HCT116 (cell line): ENCODE results near the gene PLXDC1. TPM values are rescaled to one million over a fixed set of nuclear protein-coding genes. Genes with fewer than 3 reads are reported as not detected.

Source experiments
- ATAC-seq: fragments of 200-7000 bp; cut with Tn5 transposase; 2 replicates; pipeline ENCODE4 v1.9.1; 2020; ENCODE audit warnings: mild to moderate bottlenecking, moderate library complexity
- BruUV-seq: library from RNA; stranded (reverse); fragments of 400-500 nt; replicated peaks from 2 replicates; lab custom pipeline; 2021; lab: Mats Ljungman, UMichigan
- CTCF ChIA-PET: fragments of 300-600 bp; sonication (Branson Sonifier 250); formaldehyde crosslinking; loops from one replicate; lab custom pipeline; 2021; ENCODE audit warnings: antibody characterized with exemption; lab: Charles Lee
- POLR2A ChIA-PET: fragments of 300-600, 350-600 bp; sonication (Branson Sonifier 250); formaldehyde crosslinking; loops from one replicate; lab custom pipeline; 2021; ENCODE audit warnings: antibody characterized with exemption; lab: Charles Lee
- RAD21 ChIA-PET, 2 experiments: fragments of 300-600 bp; sonication (Branson Sonifier 250); formaldehyde crosslinking; loops; one replicate each; lab custom pipeline; 2023; ENCODE audit warnings: low total read pairs in 2 of 2; ENCODE audit not compliant: uncharacterized antibody in 2 of 2, unreplicated experiment in 2 of 2, low non-redundant PET in 1 of 2; lab: Charles Lee
- DNase-seq: peaks from one replicate; pipeline ENCODE4 v3.0.0-alpha.2; 2010; ENCODE audit warnings: low read depth, low spot score
- H2AFZ ChIP-seq: fragments of 200-600 bp; shearing (Covaris generic), sonication (generic); 2 replicates; pipeline ENCODE4 v1.6.1; 2017; ENCODE audit warnings: low read depth, mixed run types, mixed read lengths, antibody characterized with exemption, low read length; ENCODE audit not compliant: poor library complexity, severe bottlenecking
- H3K27ac ChIP-seq: 2 replicates; pipeline ENCODE4 v1.5.1; 2012; ENCODE audit warnings: low read depth, low read length
- H3K27me3 ChIP-seq: fragments of 200-600 bp; sonication (generic); 2 replicates; pipeline ENCODE4 v1.6.1; 2016; ENCODE audit warnings: mixed run types, low read length, mixed read lengths; ENCODE audit not compliant: insufficient read depth
- H3K36me3 ChIP-seq, 2 experiments: fragments of 200-500 bp in 1 of 2; fragments of 200-600 bp in 1 of 2; sonication (Bioruptor generic) in 1 of 2; sonication (generic) in 1 of 2; 2 replicates each; pipeline versions ENCODE4 v1.5.1 to v1.6.1; 2014 to 2016; ENCODE audit warnings: low read length in 2 of 2, inconsistent platforms in 1 of 2, mixed read lengths in 1 of 2, mixed run types in 1 of 2; ENCODE audit not compliant: insufficient read depth in 2 of 2, control insufficient read depth in 1 of 2
- H3K4me1 ChIP-seq, 2 experiments: fragments of 200-600 bp in 1 of 2; sonication (generic) in 1 of 2; 2 replicates each; pipeline versions ENCODE4 v1.5.1 to v1.6.1; 2012 to 2017; ENCODE audit warnings: low read length in 2 of 2, inconsistent platforms in 1 of 2, mild to moderate bottlenecking in 1 of 2, mixed read lengths in 1 of 2, mixed run types in 1 of 2, moderate library complexity in 1 of 2; ENCODE audit not compliant: insufficient read depth in 2 of 2, control insufficient read depth in 1 of 2
- H3K4me2 ChIP-seq: fragments of 200-600 bp; sonication (generic); 2 replicates; pipeline ENCODE4 v1.6.1; 2017; ENCODE audit warnings: mixed run types, low read length, mixed read lengths
- H3K4me3 ChIP-seq, 2 experiments: fragments of 200-600 bp in 1 of 2; sonication (generic) in 1 of 2; replicated peaks in 1 of 2; 2 replicates each; pipeline ENCODE4 v1.5.1; 2011 to 2016; ENCODE audit warnings: low read length in 2 of 2, control low read depth in 1 of 2, low read depth in 1 of 2, mild to moderate bottlenecking in 1 of 2, mixed read lengths in 1 of 2, mixed run types in 1 of 2
- H3K79me2 ChIP-seq: fragments of 200-600 bp; sonication (generic); 2 replicates; pipeline ENCODE4 v1.6.1; 2017; ENCODE audit warnings: mild to moderate bottlenecking, mixed run types, low read length, moderate library complexity, mixed read lengths; ENCODE audit not compliant: insufficient read depth
- H3K9ac ChIP-seq: fragments of 200-600 bp; sonication (generic); 2 replicates; pipeline ENCODE4 v1.6.1; 2016; ENCODE audit warnings: low read length, mixed read lengths
- H3K9me2 ChIP-seq: fragments of 200-600 bp; sonication (generic), shearing (Covaris generic); 2 replicates; pipeline ENCODE4 v1.6.1; 2017; ENCODE audit warnings: mixed run types, mild to moderate bottlenecking, moderate library complexity; ENCODE audit not compliant: insufficient read depth
- H3K9me3 ChIP-seq, 2 experiments: fragments of 200-500 bp in 1 of 2; fragments of 200-600 bp in 1 of 2; sonication (Bioruptor generic) in 1 of 2; sonication (generic) in 1 of 2; 2 replicates each; pipeline ENCODE4 v1.6.1; 2014 to 2017; ENCODE audit warnings: low read length in 2 of 2, mixed read lengths in 2 of 2, inconsistent platforms in 1 of 2, low read depth in 1 of 2, mild to moderate bottlenecking in 1 of 2, mixed run types in 1 of 2, moderate library complexity in 1 of 2; ENCODE audit not compliant: control insufficient read depth in 1 of 2, insufficient read depth in 1 of 2
- H4K20me1 ChIP-seq: fragments of 200-600 bp; sonication (generic), shearing (Covaris generic); 2 replicates; pipeline ENCODE4 v1.6.1; 2017; ENCODE audit warnings: mixed run types, mild to moderate bottlenecking, moderate library complexity; ENCODE audit not compliant: insufficient read depth
- CBX3 ChIP-seq: IDR thresholded peaks from 2 replicates; pipeline ENCODE4 v1.6.1; 2012; ENCODE audit warnings: low read depth
- CTCF ChIP-seq, 3 experiments: fragments of 200-600 bp in 1 of 3; sonication (generic) in 1 of 3; IDR thresholded peaks in 2 of 3; conservative IDR thresholded peaks in 1 of 3; 2 replicates each; pipeline ENCODE4 v1.5.1; 2012 to 2017; ENCODE audit warnings: low read depth in 2 of 3, low read length in 2 of 3, antibody characterized with exemption in 1 of 3, borderline replicate concordance in 1 of 3, control low read depth in 1 of 3, mild to moderate bottlenecking in 1 of 3, mixed read lengths in 1 of 3, mixed run types in 1 of 3, moderate library complexity in 1 of 3; ENCODE audit not compliant: insufficient read depth in 1 of 3
- EGR1 ChIP-seq: IDR thresholded peaks from 2 replicates; pipeline ENCODE4 v1.6.1; 2012; ENCODE audit warnings: low read depth
- EZH2 ChIP-seq: fragments of 200-600 bp; sonication (generic); IDR thresholded peaks from 2 replicates; pipeline ENCODE4 v1.6.1; 2017; ENCODE audit warnings: antibody characterized with exemption, mixed run types
- EZH2phosphoT487 ChIP-seq: fragments of 200-600 bp; IDR thresholded peaks from 2 replicates; pipeline ENCODE4 v1.6.1; 2018; ENCODE audit warnings: antibody characterized with exemption, borderline replicate concordance
- FOSL1 ChIP-seq: IDR thresholded peaks from 2 replicates; pipeline ENCODE4 v1.6.1; 2012; ENCODE audit warnings: low read depth
- JUND ChIP-seq: IDR thresholded peaks from 2 replicates; pipeline ENCODE4 v1.6.1; 2012
- MAX ChIP-seq: IDR thresholded peaks from 2 replicates; pipeline ENCODE4 v1.6.1; 2012
- POLR2A ChIP-seq: IDR thresholded peaks from 2 replicates; pipeline ENCODE4 v1.7.0; 2011; ENCODE audit warnings: borderline replicate concordance; ENCODE audit not compliant: insufficient read depth, insufficient read length; ENCODE audit errors: extremely low read depth
- POLR2AphosphoS5 ChIP-seq: IDR thresholded peaks from 2 replicates; pipeline ENCODE4 v1.6.1; 2011; ENCODE audit warnings: mild to moderate bottlenecking, low read depth, low read length, moderate library complexity
- REST ChIP-seq: IDR thresholded peaks from 2 replicates; pipeline ENCODE4 v1.6.1; 2012; ENCODE audit warnings: low read depth
- SIN3A ChIP-seq: IDR thresholded peaks from 2 replicates; pipeline ENCODE4 v1.6.1; 2012; ENCODE audit warnings: low read depth
- SP1 ChIP-seq: IDR thresholded peaks from 2 replicates; pipeline ENCODE4 v1.6.1; 2012; ENCODE audit warnings: low read depth
- SRF ChIP-seq: IDR thresholded peaks from 2 replicates; pipeline ENCODE4 v1.6.1; 2012; ENCODE audit warnings: low read depth
- TCF7L2 ChIP-seq: IDR thresholded peaks from 2 replicates; pipeline ENCODE4 v1.7.0; 2011; ENCODE audit warnings: borderline replicate concordance, inconsistent platforms; ENCODE audit not compliant: insufficient read depth, insufficient read length; ENCODE audit errors: extremely low read depth
- ZFX ChIP-seq: fragments of 450-650 bp; IDR thresholded peaks from 2 replicates; pipeline ENCODE4 v1.6.1; 2017
- intact Hi-C: fragments of 100-400 bp; cut with micrococcal nuclease; formaldehyde crosslinking; loops from 2 replicates; pipeline ENCODE4 v1.10.0; 2022
- total RNA-seq: library from RNA; stranded (reverse); gene quantifications from one replicate; pipeline ENCODE4 v1.2.1, GENCODE V29; 2021; ENCODE audit not compliant: unreplicated experiment

The PLXDC1 gene
- total RNA-seq, 1 experiment from 2014 or later = 1.8 TPM

DNA sequence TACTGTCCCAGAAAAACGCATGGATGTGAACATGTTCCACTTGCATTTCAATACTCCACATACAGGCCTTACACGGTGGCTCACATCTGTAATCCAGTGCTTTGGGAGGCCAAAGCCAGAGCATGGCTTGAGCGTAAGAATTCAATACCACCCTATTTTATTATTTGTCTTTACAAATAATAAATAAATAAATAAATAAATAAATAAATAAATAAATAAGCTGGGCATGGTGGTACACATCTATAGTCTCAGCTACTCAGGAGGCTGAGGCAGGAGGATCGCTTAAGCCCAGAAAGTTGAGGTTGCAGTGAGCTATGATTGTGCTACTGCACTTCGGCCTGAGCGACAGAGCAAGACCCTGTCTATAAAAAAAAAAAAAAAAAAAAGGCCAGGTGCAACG is 53.9 kb downstream of the PLXDC1 start:
- TF ChIP-seq EZH2 (no peak), SIN3A (no peak), SRF (no peak), EZH2phosphoT487 (no peak), POLR2AphosphoS5 (no peak), REST (no peak), CBX3 (no peak), EGR1 (no peak), SP1 (no peak), MAX (no peak), POLR2A (no peak), JUND (no peak), FOSL1 (no peak), CTCF (IDR thresholded peaks at IDR 0.05 in 2 of 3, conservative IDR thresholded peaks at IDR 0.05 in 1 of 3; ENCODE audit: borderline replicate concordance in 1 of 3, insufficient read depth in 1 of 3, low read depth in 2 of 3, low read length in 2 of 3) (no peak), TCF7L2 (no peak), ZFX (no peak)
- RAD21 ChIA-PET = no interaction called here
- intact Hi-C loops = no loop called here

More for the DNA sequence above, 53.9 kb downstream of the PLXDC1 start:
- Histone ChIP-seq H4K20me1 (no peaks in the 10 kb centered on the region), H3K4me2 (no peak overlapping the region), H3K9me3 (no peaks in the 10 kb centered on the region), H3K79me2 (no peaks in the 10 kb centered on the region), H3K9me2 (no peaks in the 10 kb centered on the region), H3K4me1 (no peaks in the 10 kb centered on the region), H3K36me3 (no peaks in the 10 kb centered on the region), H3K9ac (no peak overlapping the region), H3K27ac (no peak overlapping the region), H3K4me3 (no peak overlapping the region), H3K27me3 (peaks cover 5% of the 10 kb centered on the region; the same call in 1 of the 2 replicates), H2AFZ (no peak overlapping the region)
- POLR2A ChIA-PET = no interaction called here
- ATAC-seq (no peak), DNase-seq (no peak)
- CTCF ChIA-PET = no interaction called here
- no TSS peak for BruUV-seq
